ENCODE measurements around the gene AHNAK. TPM values are rescaled to one million over a fixed set of nuclear protein-coding genes. Genes with fewer than 3 reads are reported as not detected.

The AHNAK gene
- total RNA-seq, 1 donor from 2014 or later = 302 TPM

GRCh38 chr11:62496676-62497075 is 49.9 kb downstream of the AHNAK start:
- H3K4me3 Mint-ChIP-seq = no peak overlapping the region
- H3K9me3 Mint-ChIP-seq = no peaks in the 10 kb centered on the region
- H3K27ac Mint-ChIP-seq = no peak overlapping the region
- DNase-seq (ENCODE audit: extremely low spot score, unreplicated experiment) = no peak
- peaks cover 26% of the 10 kb centered on the region for H3K4me1 Mint-ChIP-seq (ENCODE audit: unreplicated experiment)
- TF ChIP-seq CTCF (conservative IDR thresholded peaks at IDR 0.05) = no peak
- no peaks in the 10 kb centered on the region for H3K36me3 Mint-ChIP-seq
- no peaks in the 10 kb centered on the region for H3K27me3 Mint-ChIP-seq

GRCh38 chr11:62494246-62494645 is 52.4 kb downstream of the AHNAK start:
- TF ChIP-seq CTCF (conservative IDR thresholded peaks at IDR 0.05) = no peak
- Mint-ChIP-seq H3K4me1 (ENCODE audit: unreplicated experiment) (peaks cover 6% of the 10 kb centered on the region), H3K27ac (no peak overlapping the region), H3K36me3 (no peaks in the 10 kb centered on the region), H3K4me3 (no peak overlapping the region), H3K9me3 (no peaks in the 10 kb centered on the region), H3K27me3 (no peaks in the 10 kb centered on the region)
- DNase-seq (ENCODE audit: extremely low spot score, unreplicated experiment) = no peak

GRCh38 chr11:62493801-62494200 is 52.8 kb downstream of the AHNAK start:
- Mint-ChIP-seq H3K9me3 (no peaks in the 10 kb centered on the region), H3K27ac (no peak overlapping the region), H3K36me3 (no peaks in the 10 kb centered on the region), H3K4me3 (no peak overlapping the region), H3K27me3 (no peaks in the 10 kb centered on the region), H3K4me1 (ENCODE audit: unreplicated experiment) (peaks cover 6% of the 10 kb centered on the region)
- no peak for DNase-seq (ENCODE audit: extremely low spot score, unreplicated experiment)
- no peak for TF ChIP-seq CTCF (conservative IDR thresholded peaks at IDR 0.05)

GRCh38 chr11:62492586-62492985 is 54.0 kb downstream of the AHNAK start:
- no peak overlapping the region for H3K27ac Mint-ChIP-seq
- TF ChIP-seq CTCF (conservative IDR thresholded peaks at IDR 0.05) = no peak
- H3K27me3 Mint-ChIP-seq = no peaks in the 10 kb centered on the region
- H3K4me3 Mint-ChIP-seq = no peak overlapping the region
- no peak for DNase-seq (ENCODE audit: extremely low spot score, unreplicated experiment)
- H3K4me1 Mint-ChIP-seq (ENCODE audit: unreplicated experiment) = peaks cover 12% of the 10 kb centered on the region
- H3K36me3 Mint-ChIP-seq = no peaks in the 10 kb centered on the region
- H3K9me3 Mint-ChIP-seq = no peaks in the 10 kb centered on the region

- Mint-ChIP-seq H3K4me3 (no peak overlapping the region), H3K9me3 (no peaks in the 10 kb centered on the region), H3K4me1 (ENCODE audit: unreplicated experiment) (peaks cover 11% of the 10 kb centered on the region), H3K27me3 (no peaks in the 10 kb centered on the region), H3K36me3 (no peaks in the 10 kb centered on the region), H3K27ac (peak overlapping the region; percentile 87)
- DNase-seq (ENCODE audit: extremely low spot score, unreplicated experiment) = no peak
- no peak for TF ChIP-seq CTCF (conservative IDR thresholded peaks at IDR 0.05)
These were observed 54.9 kb downstream of the AHNAK start for GRCh38 chr11:62491571-62492329.
